HepG2 (cell line): ENCODE data around the gene PPP1CB. TPM values are rescaled to one million over a fixed set of nuclear protein-coding genes. Genes with fewer than 3 reads are reported as not detected.

ENCODE experiments used
- ARNTL ChIP-seq: sonication (generic); formaldehyde crosslinking; IDR thresholded peaks from 2 replicates; pipeline ENCODE4 v1.4.0; 2020; ENCODE audit warnings: mild to moderate bottlenecking, missing genetic modification reagents
- CBX1 ChIP-seq: IDR thresholded peaks from one replicate; pipeline ENCODE4 v1.6.1; 2016; ENCODE audit warnings: antibody characterized with exemption, low read depth
- CCDC6 ChIP-seq: sonication (generic); formaldehyde crosslinking; IDR thresholded peaks from 2 replicates; pipeline ENCODE4 v1.8.1; 2022; ENCODE audit warnings: mild to moderate bottlenecking, missing genetic modification reagents, moderate library complexity
- EED ChIP-seq: sonication (generic); formaldehyde crosslinking; IDR thresholded peaks from 2 replicates; pipeline ENCODE4 v1.5.0; 2020; ENCODE audit warnings: mild to moderate bottlenecking, missing genetic modification reagents
- FOXP1 ChIP-seq, 2 experiments: fragments of 450-650 bp in 1 of 2; IDR thresholded peaks; 2 replicates each; pipeline ENCODE4 v1.6.1; 2017 to 2018; ENCODE audit warnings: antibody characterized with exemption in 1 of 2
- HNRNPH1 ChIP-seq: fragments of 200-400 bp; formaldehyde crosslinking; optimal IDR thresholded peaks from 2 replicates; pipeline ENCODE3; 2017; ENCODE audit warnings: mild to moderate bottlenecking, low read depth, low read length
- MXI1 ChIP-seq: IDR thresholded peaks from 3 replicates; pipeline ENCODE4 v1.6.1; 2012; ENCODE audit warnings: low read depth, low read length, inconsistent platforms, borderline replicate concordance
- NBN ChIP-seq: fragments of 450-650 bp; conservative IDR thresholded peaks from 2 replicates; pipeline ENCODE4 v1.6.1; 2017
- NFYB ChIP-seq: sonication (generic); formaldehyde crosslinking; IDR thresholded peaks from 2 replicates; pipeline ENCODE4 v1.4.0; 2020; ENCODE audit warnings: missing genetic modification reagents
- NR2F6 ChIP-seq, 2 experiments: IDR thresholded peaks; 2 replicates each; pipeline ENCODE4 v1.6.1; 2016; ENCODE audit warnings: antibody characterized with exemption in 1 of 2, mild to moderate bottlenecking in 1 of 2
- NRL ChIP-seq: sonication (generic); formaldehyde crosslinking; IDR thresholded peaks from 2 replicates; pipeline ENCODE4 v1.5.0; 2020; ENCODE audit warnings: missing genetic modification reagents, mild to moderate bottlenecking, moderate library complexity, borderline replicate concordance
- PAF1 ChIP-seq: IDR thresholded peaks from 2 replicates; pipeline ENCODE4 v1.6.1; 2016; ENCODE audit warnings: missing genetic modification reagents, missing compliant biosample characterization
- RARG ChIP-seq: sonication (generic); formaldehyde crosslinking; IDR thresholded peaks from 2 replicates; pipeline ENCODE4 v1.4.0; 2020; ENCODE audit warnings: low read depth, mild to moderate bottlenecking, missing genetic modification reagents
- RORA ChIP-seq: sonication (generic); formaldehyde crosslinking; IDR thresholded peaks from 2 replicates; pipeline ENCODE4 v1.5.0; 2020; ENCODE audit warnings: mild to moderate bottlenecking, missing genetic modification reagents, moderate library complexity
- STAG1 ChIP-seq: sonication (generic); formaldehyde crosslinking; IDR thresholded peaks from 2 replicates; pipeline ENCODE4 v1.4.0; 2020; ENCODE audit warnings: missing genetic modification reagents
- TAF1 ChIP-seq: sonication (generic); formaldehyde crosslinking; IDR thresholded peaks from 2 replicates; pipeline ENCODE4 v1.4.0; 2020; ENCODE audit warnings: missing genetic modification reagents
- TARDBP ChIP-seq: sonication (generic); formaldehyde crosslinking; IDR thresholded peaks from 2 replicates; pipeline ENCODE4 v1.8.0; 2022; ENCODE audit warnings: mild to moderate bottlenecking, missing genetic modification reagents
- ZNF234 ChIP-seq: sonication (generic); formaldehyde crosslinking; conservative IDR thresholded peaks from 2 replicates; pipeline ENCODE4 v1.5.1; 2020; ENCODE audit warnings: mild to moderate bottlenecking, missing genetic modification reagents
- ZNF260 ChIP-seq: sonication (generic); formaldehyde crosslinking; IDR thresholded peaks from 2 replicates; pipeline ENCODE4 v1.4.0; 2020; ENCODE audit warnings: missing genetic modification reagents, low read depth, mild to moderate bottlenecking, borderline replicate concordance
- ZNF747 ChIP-seq: sonication (generic); formaldehyde crosslinking; IDR thresholded peaks from 2 replicates; pipeline ENCODE4 v1.8.1; 2023; ENCODE audit warnings: missing genetic modification reagents, mild to moderate bottlenecking, borderline replicate concordance
- ZNF749 ChIP-seq: sonication (generic); formaldehyde crosslinking; IDR thresholded peaks from 2 replicates; pipeline ENCODE4 v1.8.0; 2022; ENCODE audit warnings: mild to moderate bottlenecking, missing genetic modification reagents, moderate library complexity, borderline replicate concordance
- polyA plus RNA-seq, 8 experiments: library from polyadenylated mRNA; depleted of rRNA in 3 of 8; stranded (reverse) in 7 of 8; unstranded in 1 of 8; fragments of >200 nt; fragmentation: Illumina TruSeq in 4 of 8; extraction: Trizol in 4 of 8; gene quantifications; 2 replicates each; pipeline versions ENCODE4 v1.2.1 to v1.2.3, GENCODE V29; 2011 to 2016; ENCODE audit warnings: low read depth in 4 of 8, missing spikeins in 1 of 8, mixed read lengths in 1 of 8; ENCODE audit not compliant: insufficient read depth in 1 of 8
- total RNA-seq, 5 experiments: library from RNA; depleted of rRNA; stranded (reverse); fragments of >200 nt; fragmentation: Illumina TruSeq; extraction: Trizol; gene quantifications; 2 replicates each; pipeline ENCODE4 v1.2.3, GENCODE V29; 2016; ENCODE audit warnings: low read depth in 1 of 5
- TF ChIP-seq, protein P1 (sequence below): sonication (generic); formaldehyde crosslinking; IDR thresholded peaks from 2 replicates; pipeline ENCODE4 v1.4.0; 2020; ENCODE audit warnings: missing genetic modification reagents
- TF ChIP-seq, protein P2 (sequence below): sonication (generic); formaldehyde crosslinking; IDR thresholded peaks from 2 replicates; pipeline ENCODE4 v1.8.0; 2022; ENCODE audit warnings: low read depth, missing genetic modification reagents
- TF ChIP-seq, protein P3 (sequence below): sonication (generic); formaldehyde crosslinking; IDR thresholded peaks from 2 replicates; pipeline ENCODE4 v1.4.0; 2020; ENCODE audit warnings: low read depth, mild to moderate bottlenecking, missing genetic modification reagents

PPP1CB gene
- total and polyA plus RNA-seq, 2 of the 13 experiments (the other 11 are each of a cell fraction or from before 2014, with no cell fraction given): 46.9 to 109 TPM

DNA sequence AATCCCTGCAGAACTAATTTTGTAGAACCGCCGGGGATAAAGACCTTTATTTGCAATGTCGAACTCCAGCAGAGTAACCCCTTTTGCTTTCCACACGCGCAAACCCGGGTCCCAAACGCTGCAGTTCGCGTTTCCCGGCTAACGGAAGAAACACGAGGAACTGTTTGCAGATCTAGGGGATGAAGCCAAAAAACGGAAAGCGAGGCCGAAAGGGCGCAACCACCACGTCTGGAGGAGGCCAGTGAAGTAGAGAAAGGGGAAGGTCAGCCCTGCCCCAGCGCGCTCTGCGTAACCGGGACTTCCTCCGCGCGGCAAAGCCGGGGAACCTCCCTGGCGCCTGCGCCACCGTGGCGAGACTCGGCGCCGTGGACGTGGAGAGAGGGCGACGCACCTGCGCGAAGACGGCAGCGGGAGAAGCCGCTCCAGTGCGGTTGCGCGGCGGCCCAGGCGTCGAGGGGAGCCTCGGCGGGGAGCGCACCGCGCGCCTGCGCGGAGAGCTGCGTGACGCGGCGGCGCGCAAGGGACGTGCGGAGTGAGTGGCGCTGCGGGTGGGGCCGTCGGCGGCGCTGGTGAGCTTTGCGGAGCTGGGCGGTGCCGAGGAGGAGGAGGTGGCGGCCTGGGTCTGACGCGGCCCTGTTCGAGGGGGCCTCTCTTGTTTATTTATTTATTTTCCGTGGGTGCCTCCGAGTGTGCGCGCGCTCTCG, at the start of gene PPP1CB (continued):
- TF ChIP-seq, protein P1, sequence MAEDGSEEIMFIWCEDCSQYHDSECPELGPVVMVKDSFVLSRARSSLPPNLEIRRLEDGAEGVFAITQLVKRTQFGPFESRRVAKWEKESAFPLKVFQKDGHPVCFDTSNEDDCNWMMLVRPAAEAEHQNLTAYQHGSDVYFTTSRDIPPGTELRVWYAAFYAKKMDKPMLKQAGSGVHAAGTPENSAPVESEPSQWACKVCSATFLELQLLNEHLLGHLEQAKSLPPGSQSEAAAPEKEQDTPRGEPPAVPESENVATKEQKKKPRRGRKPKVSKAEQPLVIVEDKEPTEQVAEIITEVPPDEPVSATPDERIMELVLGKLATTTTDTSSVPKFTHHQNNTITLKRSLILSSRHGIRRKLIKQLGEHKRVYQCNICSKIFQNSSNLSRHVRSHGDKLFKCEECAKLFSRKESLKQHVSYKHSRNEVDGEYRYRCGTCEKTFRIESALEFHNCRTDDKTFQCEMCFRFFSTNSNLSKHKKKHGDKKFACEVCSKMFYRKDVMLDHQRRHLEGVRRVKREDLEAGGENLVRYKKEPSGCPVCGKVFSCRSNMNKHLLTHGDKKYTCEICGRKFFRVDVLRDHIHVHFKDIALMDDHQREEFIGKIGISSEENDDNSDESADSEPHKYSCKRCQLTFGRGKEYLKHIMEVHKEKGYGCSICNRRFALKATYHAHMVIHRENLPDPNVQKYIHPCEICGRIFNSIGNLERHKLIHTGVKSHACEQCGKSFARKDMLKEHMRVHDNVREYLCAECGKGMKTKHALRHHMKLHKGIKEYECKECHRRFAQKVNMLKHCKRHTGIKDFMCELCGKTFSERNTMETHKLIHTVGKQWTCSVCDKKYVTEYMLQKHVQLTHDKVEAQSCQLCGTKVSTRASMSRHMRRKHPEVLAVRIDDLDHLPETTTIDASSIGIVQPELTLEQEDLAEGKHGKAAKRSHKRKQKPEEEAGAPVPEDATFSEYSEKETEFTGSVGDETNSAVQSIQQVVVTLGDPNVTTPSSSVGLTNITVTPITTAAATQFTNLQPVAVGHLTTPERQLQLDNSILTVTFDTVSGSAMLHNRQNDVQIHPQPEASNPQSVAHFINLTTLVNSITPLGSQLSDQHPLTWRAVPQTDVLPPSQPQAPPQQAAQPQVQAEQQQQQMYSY (CRISPR knock-in tag): peak; percentile 72; the same call in 1 of the 2 replicates
- TF ChIP-seq ZNF749 (CRISPR knock-in tag) (0 out of 2 replicates have a peak, but pooled peaks have one; percentile 63), ZNF260 (CRISPR knock-in tag) (no peak), FOXP1 (IDR thresholded peaks at IDR 0.05) (no peak), FOXP1 (CRISPR knock-in tag; IDR thresholded peaks at IDR 0.05) (no peak), NRL (CRISPR knock-in tag) (peak; percentile 99), NR2F6 (IDR thresholded peaks at IDR 0.05) (0 out of 2 replicates have a peak, but pooled peaks have one; percentile 25), NR2F6 (CRISPR knock-in tag; IDR thresholded peaks at IDR 0.05) (peak; percentile 64; the same call in 1 of the 2 replicates), STAG1 (CRISPR knock-in tag) (peak; percentile 17; the same call in 1 of the 2 replicates), HNRNPH1 (no peak), PAF1 (CRISPR knock-in tag) (no peak), ARNTL (CRISPR knock-in tag) (no peak), TARDBP (CRISPR knock-in tag) (peak; percentile 80), CCDC6 (peak; percentile 91; the same call in 1 of the 2 replicates), RARG (CRISPR knock-in tag) (0 out of 2 replicates have a peak, but pooled peaks have one; percentile 4), NBN (no peak), NFYB (no peak; the same call in 1 of the 2 replicates), TAF1 (CRISPR knock-in tag) (peak; percentile 71), CBX1 (peak; percentile 82), MXI1 (peak; percentile 75; the same call in 1 of the 3 replicates), EED (CRISPR knock-in tag) (peak; percentile 75), RORA (no peak), ZNF234 (no peak), ZNF747 (CRISPR knock-in tag) (no peak; the same call in 1 of the 2 replicates)
- TF ChIP-seq, protein P2, sequence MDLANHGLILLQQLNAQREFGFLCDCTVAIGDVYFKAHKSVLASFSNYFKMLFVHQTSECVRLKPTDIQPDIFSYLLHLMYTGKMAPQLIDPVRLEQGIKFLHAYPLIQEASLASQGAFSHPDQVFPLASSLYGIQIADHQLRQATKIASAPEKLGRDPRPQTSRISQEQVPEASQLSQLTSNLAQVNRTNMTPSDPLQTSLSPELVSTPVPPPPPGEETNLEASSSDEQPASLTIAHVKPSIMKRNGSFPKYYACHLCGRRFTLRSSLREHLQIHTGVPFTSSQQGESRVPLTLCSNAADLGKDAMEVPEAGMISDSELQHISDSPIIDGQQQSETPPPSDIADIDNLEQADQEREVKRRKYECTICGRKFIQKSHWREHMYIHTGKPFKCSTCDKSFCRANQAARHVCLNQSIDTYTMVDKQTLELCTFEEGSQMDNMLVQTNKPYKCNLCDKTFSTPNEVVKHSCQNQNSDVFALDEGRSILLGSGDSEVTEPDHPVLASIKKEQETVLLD: peak; percentile 88
- TF ChIP-seq, protein P3, sequence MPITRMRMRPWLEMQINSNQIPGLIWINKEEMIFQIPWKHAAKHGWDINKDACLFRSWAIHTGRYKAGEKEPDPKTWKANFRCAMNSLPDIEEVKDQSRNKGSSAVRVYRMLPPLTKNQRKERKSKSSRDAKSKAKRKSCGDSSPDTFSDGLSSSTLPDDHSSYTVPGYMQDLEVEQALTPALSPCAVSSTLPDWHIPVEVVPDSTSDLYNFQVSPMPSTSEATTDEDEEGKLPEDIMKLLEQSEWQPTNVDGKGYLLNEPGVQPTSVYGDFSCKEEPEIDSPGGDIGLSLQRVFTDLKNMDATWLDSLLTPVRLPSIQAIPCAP: peak; percentile 39
